22Rv1 (cell line): ENCODE results near the gene GID8.

Experiments used
- CTCF ChIP-seq: fragments of 450-650 bp; IDR thresholded peaks from 2 replicates; pipeline ENCODE4 v1.5.1; 2017; ENCODE audit warnings: mild to moderate bottlenecking
- ZFX ChIP-seq: fragments of 450-650 bp; IDR thresholded peaks from 2 replicates; pipeline ENCODE4 v1.6.1; 2017; ENCODE audit warnings: antibody characterized with exemption, borderline replicate concordance

- no peak for TF ChIP-seq CTCF
- no peak for TF ChIP-seq ZFX
Measured at GRCh38 chr20:62975812-62976508, 38.0 kb downstream of the GID8 start.
